ENCODE measurements around the gene GHR. TPM values are rescaled to one million over a fixed set of nuclear protein-coding genes. Genes with fewer than 3 reads are reported as not detected.

GHR gene
- total RNA-seq, 3 donors from 2014 or later (not counting 1 experiment from before 2014, with no cell fraction given), result not detected

GRCh38 chr5:42557689-42558088, 134.4 kb downstream of the GHR start:
- intact Hi-C loops (cut with micrococcal nuclease), result no loop called here
- no peak for TF ChIP-seq CTCF (IDR thresholded peaks at IDR 0.05)
- Histone ChIP-seq H3K27me3 (ENCODE audit: control insufficient read depth, insufficient read depth, low read length) (no peaks in the 10 kb centered on the region), H3K4me3 (ENCODE audit: low read length) (no peak overlapping the region), H3K36me3 (ENCODE audit: control insufficient read depth, insufficient read depth, low read length) (no peaks in the 10 kb centered on the region), H3K4me1 (ENCODE audit: control insufficient read depth, insufficient read depth, low read length) (no peaks in the 10 kb centered on the region), H3K9me3 (ENCODE audit: control insufficient read depth, insufficient read depth, low read length) (no peaks in the 10 kb centered on the region), H3K27ac (ENCODE audit: low read length) (no peak overlapping the region)
- no peaks in the 10 kb centered on the region for H3K36me3 Mint-ChIP-seq
- ATAC-seq (no peak), DNase-seq (no peak)
- H3K27ac Mint-ChIP-seq, result no peak overlapping the region
- H3K4me1 Mint-ChIP-seq, result no peaks in the 10 kb centered on the region
- 63% methylated on average over 1 of the region's 1 CpG for WGBS (ENCODE audit: insufficient coverage)
- H3K4me3 Mint-ChIP-seq, result no peak overlapping the region
- H3K27me3 Mint-ChIP-seq (ENCODE audit: low read depth in 2 of 2), result peaks cover 4 to 9% of the 10 kb centered on the region in 2 donors
- no peaks in the 10 kb centered on the region for H3K9me3 Mint-ChIP-seq

- WGBS (ENCODE audit: insufficient coverage), result 100% methylated on average over 1 of the region's 1 CpG
- ATAC-seq (no peak), DNase-seq (no peak)
- H3K4me1 Mint-ChIP-seq, result no peaks in the 10 kb centered on the region
- no peak for TF ChIP-seq CTCF (IDR thresholded peaks at IDR 0.05)
- no peaks in the 10 kb centered on the region for H3K4me1 ChIP-seq (ENCODE audit: control insufficient read depth, insufficient read depth, low read length)
- H3K27ac ChIP-seq (ENCODE audit: low read length), result no peak overlapping the region
- no peaks in the 10 kb centered on the region for H3K36me3 Mint-ChIP-seq
- H3K27me3 ChIP-seq (ENCODE audit: control insufficient read depth, insufficient read depth, low read length), result no peaks in the 10 kb centered on the region
- peaks cover 4 to 9% of the 10 kb centered on the region in 2 donors for H3K27me3 Mint-ChIP-seq (ENCODE audit: low read depth in 2 of 2)
- no peak overlapping the region for H3K4me3 ChIP-seq (ENCODE audit: low read length)
- H3K9me3 ChIP-seq (ENCODE audit: control insufficient read depth, insufficient read depth, low read length), result no peaks in the 10 kb centered on the region
- intact Hi-C loops (cut with micrococcal nuclease), result no loop called here
- H3K27ac Mint-ChIP-seq, result no peak overlapping the region
- H3K4me3 Mint-ChIP-seq, result no peak overlapping the region
- H3K9me3 Mint-ChIP-seq, result no peaks in the 10 kb centered on the region
- H3K36me3 ChIP-seq (ENCODE audit: control insufficient read depth, insufficient read depth, low read length), result no peaks in the 10 kb centered on the region
Measured at GRCh38 chr5:42561656-42562055, 138.4 kb downstream of the GHR start.

GRCh38 chr5:42564689-42565356, 141.6 kb downstream of the GHR start:
- intact Hi-C loops (cut with micrococcal nuclease), result no loop called here
- no peaks in the 10 kb centered on the region for H3K9me3 ChIP-seq (ENCODE audit: control insufficient read depth, insufficient read depth, low read length)
- H3K36me3 Mint-ChIP-seq, result no peaks in the 10 kb centered on the region
- no peaks in the 10 kb centered on the region for H3K36me3 ChIP-seq (ENCODE audit: control insufficient read depth, insufficient read depth, low read length)
- no peak overlapping the region for H3K27ac Mint-ChIP-seq
- H3K27me3 ChIP-seq (ENCODE audit: control insufficient read depth, insufficient read depth, low read length), result no peaks in the 10 kb centered on the region
- H3K27me3 Mint-ChIP-seq (ENCODE audit: low read depth in 2 of 2), result peaks cover 4 to 15% of the 10 kb centered on the region in 2 donors
- no peaks in the 10 kb centered on the region for H3K4me1 Mint-ChIP-seq
- no peak overlapping the region for H3K4me3 Mint-ChIP-seq
- TF ChIP-seq CTCF (IDR thresholded peaks at IDR 0.05), result no peak
- no peak overlapping the region for H3K4me3 ChIP-seq (ENCODE audit: low read length)
- DNase-seq (no peak), ATAC-seq (no peak)
- 84% methylated on average over 5 of the region's 6 CpGs for WGBS (ENCODE audit: insufficient coverage)
- no peaks in the 10 kb centered on the region for H3K4me1 ChIP-seq (ENCODE audit: control insufficient read depth, insufficient read depth, low read length)
- no peaks in the 10 kb centered on the region for H3K9me3 Mint-ChIP-seq
- H3K27ac ChIP-seq (ENCODE audit: low read length), result no peak overlapping the region
